WI38 (cell line): ENCODE data around the gene SYTL1.

ENCODE experiments used
- H3K4me3 ChIP-seq: 2 replicates; pipeline ENCODE4 v1.5.1; 2011; ENCODE audit warnings: low read depth, mild to moderate bottlenecking, control low read depth, low read length
- CTCF ChIP-seq: IDR thresholded peaks from 2 replicates; pipeline ENCODE4 v1.5.1; 2012; ENCODE audit warnings: low read depth, mild to moderate bottlenecking, control low read depth, low read length

The SYTL1 gene

GRCh38 chr1:27365372-27366112 is 23.7 kb downstream of the SYTL1 start:
- H3K4me3 ChIP-seq, result peak overlapping the region; percentile 61
- no peak for TF ChIP-seq CTCF

- H3K4me3 ChIP-seq, result peak overlapping the region; percentile 61
- TF ChIP-seq CTCF, result no peak
Measured at GRCh38 chr1:27366113-27366410, 24.2 kb downstream of the SYTL1 start.

GRCh38 chr1:27366411-27367159 is 24.8 kb downstream of the SYTL1 start, which contains the start of gene MAP3K6:
MAP3K6 (minus strand) TSS chr1:27366961; CDS start chr1:27366597, 364 bp downstream.
- H3K4me3 ChIP-seq, result peak within 1 kb of the TSS; percentile 61
- TF ChIP-seq CTCF, result 0 out of 2 replicates have a peak, but pooled peaks have one; percentile 7

- H3K4me3 ChIP-seq, result peak overlapping the region; percentile 61
- TF ChIP-seq CTCF, result no peak
Measured at GRCh38 chr1:27367160-27367650, 25.4 kb downstream of the SYTL1 start.

- peak; percentile 11; the same call in 1 of the 2 replicates for TF ChIP-seq CTCF
Measured at GRCh38 chr1:27368869-27369582, 27.2 kb downstream of the SYTL1 start.

GRCh38 chr1:27372022-27372807 is 30.4 kb downstream of the SYTL1 start:
- no peak overlapping the region for H3K4me3 ChIP-seq
- TF ChIP-seq CTCF, result no peak

More at GRCh38 chr1:27368869-27369582, 27.2 kb downstream of the SYTL1 start:
- H3K4me3 ChIP-seq, result no peak overlapping the region
